H1 (cell line): Measurements from ENCODE around the gene OR2L3. TPM values are rescaled to one million over a fixed set of nuclear protein-coding genes. Genes with fewer than 3 reads are reported as not detected.

Experiments
- CTCF ChIA-PET: fragments of 300-600 bp; sonication (Branson Sonifier 250); formaldehyde crosslinking; loops from one replicate; lab custom pipeline; 2021; ENCODE audit not compliant: partially characterized antibody; lab: Charles Lee
- POLR2A ChIA-PET: fragments of 300-600 bp; sonication (Branson Sonifier 250); formaldehyde crosslinking; loops from one replicate; lab custom pipeline; 2021; ENCODE audit warnings: inconsistent platforms; ENCODE audit not compliant: partially characterized antibody; lab: Charles Lee
- DNase-seq, 2 experiments: peaks; one replicate each; pipeline versions ENCODE4 v3.0.0 to v3.0.0-alpha.2; 2010 to 2022; ENCODE audit warnings: low spot score in 2 of 2, low read depth in 1 of 2, mixed read lengths in 1 of 2
- FAIRE-seq: peaks from 2 replicates; lab custom pipeline; 2011; peaks lifted over from hg19 to GRCh38; lab: Jason Lieb, UNC
- H2AFZ ChIP-seq: 2 replicates; pipeline ENCODE4 v1.8.1; 2012; ENCODE audit warnings: low read length, inconsistent platforms
- H2AK5ac ChIP-seq: 2 replicates; pipeline ENCODE4 v1.6.1; 2013; ENCODE audit warnings: low read depth, low read length
- H2BK120ac ChIP-seq: replicated peaks from 2 replicates; pipeline ENCODE3; 2013; ENCODE audit warnings: low read depth, low read length, inconsistent platforms
- H2BK12ac ChIP-seq: 2 replicates; pipeline ENCODE4 v1.6.1; 2013; ENCODE audit warnings: low read depth, low read length
- H2BK15ac ChIP-seq: 2 replicates; pipeline ENCODE4 v1.6.1; 2013; ENCODE audit warnings: low read length
- H2BK20ac ChIP-seq: 2 replicates; pipeline ENCODE4 v1.6.1; 2013; ENCODE audit warnings: low read length
- H2BK5ac ChIP-seq: 2 replicates; pipeline ENCODE4 v1.6.1; 2013; ENCODE audit warnings: low read depth, low read length
- H3K14ac ChIP-seq: 2 replicates; pipeline ENCODE4 v1.6.1; 2013; ENCODE audit warnings: inconsistent platforms; ENCODE audit not compliant: insufficient read length
- H3K18ac ChIP-seq: 2 replicates; pipeline ENCODE4 v1.6.1; 2013; ENCODE audit warnings: low read length; ENCODE audit errors: extremely low read depth
- H3K23ac ChIP-seq: 2 replicates; pipeline ENCODE4 v1.6.1; 2013; ENCODE audit warnings: inconsistent platforms; ENCODE audit not compliant: insufficient read length
- H3K23me2 ChIP-seq: 2 replicates; pipeline ENCODE4 v1.6.1; 2013; ENCODE audit warnings: low read depth, low read length
- H3K27ac ChIP-seq: 2 replicates; pipeline ENCODE4 v1.6.1; 2011; ENCODE audit warnings: low read depth, low read length, inconsistent platforms
- H3K27me3 ChIP-seq, 4 experiments: replicated peaks in 1 of 4; 1 replicate in 1 of 4; 2 replicates in 3 of 4; pipeline versions ENCODE4 v1.6.1 to v1.8.1; 2011 to 2013; ENCODE audit warnings: low read length in 3 of 4, mild to moderate bottlenecking in 3 of 4, inconsistent platforms in 2 of 4, mixed read lengths in 2 of 4, moderate library complexity in 1 of 4; ENCODE audit not compliant: control insufficient read depth in 3 of 4, insufficient read depth in 3 of 4; ENCODE audit errors: extremely low read depth in 1 of 4
- H3K36me3 ChIP-seq, 4 experiments: 2 replicates each; pipeline versions ENCODE4 v1.6.1 to v1.8.1; 2011 to 2013; ENCODE audit warnings: mild to moderate bottlenecking in 4 of 4, low read length in 3 of 4, moderate library complexity in 2 of 4, control low read depth in 1 of 4, inconsistent platforms in 1 of 4; ENCODE audit not compliant: insufficient read depth in 4 of 4, control insufficient read depth in 2 of 4
- H3K4ac ChIP-seq: replicated peaks from 2 replicates; pipeline ENCODE3; 2013; ENCODE audit warnings: low read length, low read depth, mixed read lengths, inconsistent platforms; ENCODE audit not compliant: insufficient read length
- H3K4me1 ChIP-seq, 4 experiments: replicated peaks in 1 of 4; 1 replicate in 1 of 4; 2 replicates in 3 of 4; pipeline versions ENCODE4 v1.6.1 to v1.8.1; 2011 to 2013; ENCODE audit warnings: low read length in 3 of 4, inconsistent platforms in 2 of 4, mixed read lengths in 1 of 4; ENCODE audit not compliant: insufficient read depth in 4 of 4, control insufficient read depth in 3 of 4
- H3K4me2 ChIP-seq, 2 experiments: 2 replicates each; pipeline versions ENCODE4 v1.6.1 to v1.8.1; 2011 to 2013; ENCODE audit warnings: low read depth in 2 of 2, low read length in 2 of 2, control low read depth in 1 of 2, inconsistent platforms in 1 of 2, mild to moderate bottlenecking in 1 of 2; ENCODE audit not compliant: insufficient read depth in 1 of 2
- H3K4me3 ChIP-seq, 4 experiments: fragments of 200-600, 300-600 bp in 1 of 4; sonication (generic), shearing (Covaris generic), sonication (Bioruptor Twin) in 1 of 4; 2 replicates each; pipeline versions ENCODE4 v1.5.1 to v1.8.1; 2011 to 2016; ENCODE audit warnings: low read length in 4 of 4, low read depth in 3 of 4, control low read depth in 2 of 4, inconsistent platforms in 2 of 4, mild to moderate bottlenecking in 2 of 4, mixed read lengths in 1 of 4, moderate library complexity in 1 of 4; ENCODE audit not compliant: insufficient read depth in 2 of 4; ENCODE audit errors: extremely low read depth in 1 of 4
- H3K56ac ChIP-seq: replicated peaks from 2 replicates; pipeline ENCODE3; 2013; ENCODE audit warnings: low read depth, mild to moderate bottlenecking, mixed read lengths, low read length, inconsistent platforms; ENCODE audit not compliant: insufficient read length
- H3K79me1 ChIP-seq: 2 replicates; pipeline ENCODE4 v1.6.1; 2013; ENCODE audit warnings: low read depth, low read length, control low read depth
- H3K79me2 ChIP-seq, 2 experiments: 2 replicates each; pipeline versions ENCODE4 v1.6.1 to v1.8.1; 2012 to 2013; ENCODE audit warnings: low read length in 2 of 2, mild to moderate bottlenecking in 2 of 2, inconsistent platforms in 1 of 2; ENCODE audit not compliant: insufficient read depth in 2 of 2, control insufficient read depth in 1 of 2
- H3K9ac ChIP-seq, 4 experiments: replicated peaks in 1 of 4; 1 replicate in 1 of 4; 2 replicates in 3 of 4; pipeline versions ENCODE4 v1.6.1 to v1.8.1; 2011 to 2013; ENCODE audit warnings: low read depth in 3 of 4, low read length in 3 of 4, control low read depth in 2 of 4, mild to moderate bottlenecking in 2 of 4, moderate library complexity in 2 of 4, inconsistent platforms in 1 of 4; ENCODE audit errors: extremely low read depth in 1 of 4
- H3K9me3 ChIP-seq, 2 experiments: 2 replicates each; pipeline versions ENCODE4 v1.6.1 to v1.8.1; 2012 to 2013; ENCODE audit warnings: mild to moderate bottlenecking in 2 of 2, moderate library complexity in 2 of 2, control low read depth in 1 of 2, inconsistent platforms in 1 of 2, low read depth in 1 of 2, low read length in 1 of 2, mixed read lengths in 1 of 2; ENCODE audit not compliant: insufficient read depth in 2 of 2
- H4K20me1 ChIP-seq, 2 experiments: replicated peaks in 1 of 2; 2 replicates each; pipeline versions ENCODE3 to v1.8.1; 2011 to 2013; ENCODE audit warnings: inconsistent platforms in 2 of 2, low read length in 2 of 2, mild to moderate bottlenecking in 1 of 2; ENCODE audit not compliant: insufficient read depth in 2 of 2, control insufficient read depth in 1 of 2
- H4K5ac ChIP-seq: 2 replicates; pipeline ENCODE4 v1.6.1; 2013; ENCODE audit warnings: low read length, low read depth, mixed read lengths, inconsistent platforms; ENCODE audit not compliant: insufficient read length
- H4K8ac ChIP-seq: 2 replicates; pipeline ENCODE4 v1.8.0; 2013; ENCODE audit warnings: mild to moderate bottlenecking, moderate library complexity, low read length, inconsistent platforms; ENCODE audit not compliant: insufficient read depth; ENCODE audit errors: extremely low read depth
- H4K91ac ChIP-seq: replicated peaks from 2 replicates; pipeline ENCODE3; 2013; ENCODE audit warnings: low read length, mixed read lengths, inconsistent platforms; ENCODE audit not compliant: insufficient read length
- ATF3 ChIP-seq: IDR thresholded peaks from 2 replicates; pipeline ENCODE4 v1.6.1; 2011; ENCODE audit warnings: low read depth, mild to moderate bottlenecking, low read length; ENCODE audit not compliant: insufficient read depth
- BACH1 ChIP-seq: IDR thresholded peaks from 2 replicates; pipeline ENCODE4 v1.6.1; 2012; ENCODE audit warnings: low read length, improper control_type of control experiment
- CHD2 ChIP-seq: IDR thresholded peaks from 2 replicates; pipeline ENCODE4 v1.6.1; 2012; ENCODE audit warnings: low read length, improper control_type of control experiment
- CTBP2 ChIP-seq: IDR thresholded peaks from 2 replicates; pipeline ENCODE4 v1.7.0; 2011; ENCODE audit warnings: borderline replicate concordance, mild to moderate bottlenecking, moderate library complexity, mixed read lengths, low read length; ENCODE audit not compliant: insufficient read depth, insufficient read length
- EGR1 ChIP-seq: IDR thresholded peaks from 2 replicates; pipeline ENCODE4 v1.6.1; 2011; ENCODE audit warnings: low read depth, low read length, borderline replicate concordance
- KDM1A ChIP-seq: fragments of 200-600, 300-600 bp; sonication (generic); IDR thresholded peaks from 2 replicates; pipeline ENCODE4 v1.7.1; 2016; ENCODE audit warnings: mild to moderate bottlenecking, low read length, borderline replicate concordance
- MAFK ChIP-seq: IDR thresholded peaks from 2 replicates; pipeline ENCODE4 v1.6.1; 2012; ENCODE audit warnings: low read depth, mild to moderate bottlenecking, improper control_type of control experiment, low read length
- SIRT6 ChIP-seq: IDR thresholded peaks from one replicate; pipeline ENCODE4 v1.7.1; 2012; ENCODE audit warnings: low read length, inconsistent platforms
- SP4 ChIP-seq: IDR thresholded peaks from 2 replicates; pipeline ENCODE4 v1.6.1; 2012; ENCODE audit warnings: low read length, inconsistent platforms
- WGBS, 2 experiments: shearing (Covaris generic) in 1 of 2; methylation state at CpG; one replicate each; pipeline versions ENCODE4 v1.1.6 to v1.1.7; 2013 to 2015; ENCODE audit warnings: low lambda C conversion rate in 2 of 2, mixed read lengths in 2 of 2, inconsistent platforms in 1 of 2, low coverage in 1 of 2, missing lambda C conversion rate in 1 of 2; ENCODE audit not compliant: insufficient replicate concordance in 2 of 2, insufficient coverage in 1 of 2, insufficient read length in 1 of 2; ENCODE audit errors: extremely low coverage in 1 of 2, missing lambda C conversion rate in 1 of 2; 5-methylcytosine and 5-hydroxymethylcytosine counted together
- polyA plus RNA-seq, 7 experiments: library from polyadenylated mRNA; depleted of rRNA in 3 of 7; stranded (reverse) in 5 of 7; unstranded in 2 of 7; fragments of >200 nt in 5 of 7; fragments of 200-250 nt in 2 of 7; gene quantifications; 1 replicate in 5 of 7; 2 replicates in 1 of 7; 4 replicates in 1 of 7; pipeline versions ENCODE4 v1.2.1 to v1.2.3, GENCODE V29; 2011 to 2013; ENCODE audit warnings: missing spikeins in 2 of 7, mixed read lengths in 2 of 7
- total RNA-seq: library from RNA; stranded (reverse); fragmentation: NEBNext Ultra II Directional; extraction: Animal tissue kit (Norgen Biotek cat#: 25700); gene quantifications from 2 replicates; pipeline ENCODE4 v1.2.1, GENCODE V29; 2021

The OR2L3 gene
- total and polyA plus RNA-seq, 2 of the 8 experiments (the other 6 are each of a cell fraction or from before 2014, with no cell fraction given), result not detected

GRCh38 chr1:248065604-248066003 lies 19.0 kb downstream of the OR2L3 start:
- Histone ChIP-seq H3K18ac (no peak overlapping the region), H2BK15ac (no peak overlapping the region), H2AK5ac (no peak overlapping the region), H2BK12ac (no peak overlapping the region), H3K36me3 (no peaks in the 10 kb centered on the region), H3K27me3 (no peaks in the 10 kb centered on the region), H4K91ac (no peak overlapping the region), H2AFZ (no peak overlapping the region), H4K8ac (no peak overlapping the region), H3K4me3 (no peak overlapping the region), H2BK5ac (no peak overlapping the region), H2BK120ac (no peak overlapping the region), H3K9me3 (peaks cover 42 to 44% of the 10 kb centered on the region in 2 experiments), H3K14ac (no peak overlapping the region), H3K56ac (no peak overlapping the region), H3K4me2 (no peak overlapping the region), H3K79me1 (no peaks in the 10 kb centered on the region), H2BK20ac (no peak overlapping the region), H3K9ac (no peak overlapping the region), H3K4me1 (no peaks in the 10 kb centered on the region), H4K20me1 (no peaks in the 10 kb centered on the region), H3K23me2 (no peaks in the 10 kb centered on the region), H3K4ac (no peak overlapping the region), H3K27ac (no peak overlapping the region), H3K79me2 (no peaks in the 10 kb centered on the region), H4K5ac (no peak overlapping the region), H3K23ac (no peak overlapping the region)
- CTCF ChIA-PET, result no interaction called here
- DNase-seq, result no peak
- 89% methylated on average over 2 of the region's 3 CpGs; no CpG with 5 or more reads in 1 of the 2 experiments for WGBS, 2 experiments
- POLR2A ChIA-PET, result no interaction called here
- no peak for FAIRE-seq
- no peak for TF ChIP-seq ATF3
- TF ChIP-seq CHD2, result no peak
- no peak for TF ChIP-seq SIRT6
- no peak for TF ChIP-seq KDM1A
- TF ChIP-seq EGR1, result no peak
- peak; percentile 99 for TF ChIP-seq MAFK
- TF ChIP-seq BACH1, result no peak
- TF ChIP-seq SP4, result no peak
- no peak for TF ChIP-seq CTBP2
